Stimulated activated naive CD8-positive, alpha-beta T cell treated with anti-CD3 and anti-CD28 coated beads, Interleukin-15, Interleukin-2, amounts not matched to agents 100 U/mL and 50 U/mL, for 24 hours (primary cell): ENCODE results near the gene RPP38.

ENCODE experiments used
- ATAC-seq: fragments of 150-1000 bp; cut with Tn5 transposase; one replicate; pipeline ENCODE4 v1.10.0; 2021
- DNase-seq: peaks from one replicate; pipeline ENCODE4 v3.0.0; 2021

The RPP38 gene

GRCh38 chr10:15152556-15152955 lies 55.4 kb downstream of the RPP38 start:
- ATAC-seq (no peak), DNase-seq (no peak)
